SK-N-SH (cell line): ENCODE results near the gene ARFRP1. TPM values are rescaled to one million over a fixed set of nuclear protein-coding genes. Genes with fewer than 3 reads are reported as not detected.

Source experiments
- CHD2 ChIP-seq: fragments of 150-350 bp; IDR thresholded peaks from 2 replicates; pipeline ENCODE4 v1.6.1; 2018; ENCODE audit warnings: low read length; ENCODE audit not compliant: partially characterized antibody
- ELF1 ChIP-seq: IDR thresholded peaks from 2 replicates; pipeline ENCODE4 v1.4.0; 2012
- FOSL2 ChIP-seq: IDR thresholded peaks from 2 replicates; pipeline ENCODE4 v1.4.0; 2012; ENCODE audit warnings: low read depth, mild to moderate bottlenecking, moderate library complexity, borderline replicate concordance
- FOXJ3 ChIP-seq: sonication (generic); formaldehyde crosslinking; IDR thresholded peaks from 2 replicates; pipeline ENCODE4 v1.5.1; 2020; ENCODE audit warnings: mild to moderate bottlenecking, missing genetic modification reagents
- FOXM1 ChIP-seq: IDR thresholded peaks from 2 replicates; pipeline ENCODE4 v1.4.0; 2012; ENCODE audit warnings: low read depth, mild to moderate bottlenecking
- GABPA ChIP-seq: IDR thresholded peaks from 2 replicates; pipeline ENCODE4 v1.4.0; 2012; ENCODE audit warnings: low read depth, mild to moderate bottlenecking
- GATA2 ChIP-seq: sonication (generic); formaldehyde crosslinking; IDR thresholded peaks from 2 replicates; pipeline ENCODE4 v1.5.0; 2020; ENCODE audit warnings: mild to moderate bottlenecking, missing genetic modification reagents
- MXI1 ChIP-seq: IDR thresholded peaks from 2 replicates; pipeline ENCODE4 v1.6.1; 2012; ENCODE audit warnings: mild to moderate bottlenecking, low read depth, low read length, improper control_type of control experiment
- NFIC ChIP-seq: IDR thresholded peaks from 2 replicates; pipeline ENCODE4 v1.4.0; 2012; ENCODE audit warnings: borderline replicate concordance
- NRF1 ChIP-seq: IDR thresholded peaks from 2 replicates; pipeline ENCODE4 v1.6.1; 2012; ENCODE audit warnings: low read depth, mild to moderate bottlenecking, low read length
- POLR2AphosphoS5 ChIP-seq: IDR thresholded peaks from 2 replicates; pipeline ENCODE4 v1.6.1; 2012; ENCODE audit warnings: low read depth, low read length
- RAD21 ChIP-seq: IDR thresholded peaks from 2 replicates; pipeline ENCODE4 v1.6.1; 2012; ENCODE audit warnings: mild to moderate bottlenecking, low read length
- REST ChIP-seq: IDR thresholded peaks from 2 replicates; pipeline ENCODE4 v1.6.1; 2012; ENCODE audit warnings: mild to moderate bottlenecking, low read depth, low read length, moderate library complexity
- RFX5 ChIP-seq: IDR thresholded peaks from 2 replicates; pipeline ENCODE4 v1.6.1; 2012; ENCODE audit warnings: mild to moderate bottlenecking, improper control_type of control experiment, low read length
- RXRA ChIP-seq: IDR thresholded peaks from 2 replicates; pipeline ENCODE4 v1.4.0; 2012; ENCODE audit warnings: low read depth, mild to moderate bottlenecking, borderline replicate concordance
- SIN3A ChIP-seq: IDR thresholded peaks from 2 replicates; pipeline ENCODE4 v1.6.1; 2012; ENCODE audit warnings: low read depth, mild to moderate bottlenecking, low read length, moderate library complexity, borderline replicate concordance
- TEAD4 ChIP-seq: IDR thresholded peaks from 2 replicates; pipeline ENCODE4 v1.4.0; 2012; ENCODE audit warnings: mild to moderate bottlenecking, borderline replicate concordance; ENCODE audit not compliant: insufficient read depth
- USF1 ChIP-seq: IDR thresholded peaks from 2 replicates; pipeline ENCODE4 v1.4.0; 2012; ENCODE audit warnings: low read depth, borderline replicate concordance
- USF2 ChIP-seq: fragments of 150-350 bp; IDR thresholded peaks from 2 replicates; pipeline ENCODE4 v1.6.1; 2017; ENCODE audit warnings: antibody characterized with exemption, low read length, low read depth, borderline replicate concordance
- YY1 ChIP-seq: IDR thresholded peaks from 2 replicates; pipeline ENCODE4 v1.4.0; 2012; ENCODE audit warnings: low read depth, mild to moderate bottlenecking
- polyA plus RNA-seq, 3 experiments: library from polyadenylated mRNA; depleted of rRNA; stranded (reverse); fragments of >200 nt; gene quantifications; 2 replicates each; pipeline ENCODE4 v1.2.3, GENCODE V29; 2012
- TF ChIP-seq, protein P1 (sequence below): fragments of 150-350 bp; IDR thresholded peaks from 2 replicates; pipeline ENCODE4 v1.6.1; 2016; ENCODE audit warnings: mild to moderate bottlenecking, low read depth, low read length
- TF ChIP-seq, protein P2 (sequence below): fragments of 200-600 bp; sonication (generic); IDR thresholded peaks from 2 replicates; pipeline ENCODE4 v1.6.1; 2017; ENCODE audit warnings: antibody characterized with exemption, mild to moderate bottlenecking, moderate library complexity

Gene ARFRP1
- polyA plus RNA-seq, 1 of the 3 experiments (the other 2 are of a cell fraction) = 72.8 TPM

- TF ChIP-seq FOSL2 = peak; percentile 91
- TF ChIP-seq FOXJ3 = no peak
- no peak for TF ChIP-seq USF1
- no peak for TF ChIP-seq MXI1
- TF ChIP-seq, protein P1, sequence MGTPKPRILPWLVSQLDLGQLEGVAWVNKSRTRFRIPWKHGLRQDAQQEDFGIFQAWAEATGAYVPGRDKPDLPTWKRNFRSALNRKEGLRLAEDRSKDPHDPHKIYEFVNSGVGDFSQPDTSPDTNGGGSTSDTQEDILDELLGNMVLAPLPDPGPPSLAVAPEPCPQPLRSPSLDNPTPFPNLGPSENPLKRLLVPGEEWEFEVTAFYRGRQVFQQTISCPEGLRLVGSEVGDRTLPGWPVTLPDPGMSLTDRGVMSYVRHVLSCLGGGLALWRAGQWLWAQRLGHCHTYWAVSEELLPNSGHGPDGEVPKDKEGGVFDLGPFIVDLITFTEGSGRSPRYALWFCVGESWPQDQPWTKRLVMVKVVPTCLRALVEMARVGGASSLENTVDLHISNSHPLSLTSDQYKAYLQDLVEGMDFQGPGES = no peak
- no peak for TF ChIP-seq NRF1
- no peak for TF ChIP-seq RAD21
- TF ChIP-seq POLR2AphosphoS5 = peak; percentile 38; the same call in 1 of the 2 replicates
- TF ChIP-seq CHD2 = no peak
- no peak for TF ChIP-seq USF2
- TF ChIP-seq FOXM1 = no peak
- no peak for TF ChIP-seq GABPA
- peak; percentile 52; the same call in 1 of the 2 replicates for TF ChIP-seq TEAD4
- peak; percentile 29; the same call in 1 of the 2 replicates for TF ChIP-seq SIN3A
- TF ChIP-seq RFX5 = no peak
- TF ChIP-seq, protein P2, sequence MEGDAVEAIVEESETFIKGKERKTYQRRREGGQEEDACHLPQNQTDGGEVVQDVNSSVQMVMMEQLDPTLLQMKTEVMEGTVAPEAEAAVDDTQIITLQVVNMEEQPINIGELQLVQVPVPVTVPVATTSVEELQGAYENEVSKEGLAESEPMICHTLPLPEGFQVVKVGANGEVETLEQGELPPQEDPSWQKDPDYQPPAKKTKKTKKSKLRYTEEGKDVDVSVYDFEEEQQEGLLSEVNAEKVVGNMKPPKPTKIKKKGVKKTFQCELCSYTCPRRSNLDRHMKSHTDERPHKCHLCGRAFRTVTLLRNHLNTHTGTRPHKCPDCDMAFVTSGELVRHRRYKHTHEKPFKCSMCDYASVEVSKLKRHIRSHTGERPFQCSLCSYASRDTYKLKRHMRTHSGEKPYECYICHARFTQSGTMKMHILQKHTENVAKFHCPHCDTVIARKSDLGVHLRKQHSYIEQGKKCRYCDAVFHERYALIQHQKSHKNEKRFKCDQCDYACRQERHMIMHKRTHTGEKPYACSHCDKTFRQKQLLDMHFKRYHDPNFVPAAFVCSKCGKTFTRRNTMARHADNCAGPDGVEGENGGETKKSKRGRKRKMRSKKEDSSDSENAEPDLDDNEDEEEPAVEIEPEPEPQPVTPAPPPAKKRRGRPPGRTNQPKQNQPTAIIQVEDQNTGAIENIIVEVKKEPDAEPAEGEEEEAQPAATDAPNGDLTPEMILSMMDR = no peak
- TF ChIP-seq ELF1 = peak; percentile 39; the same call in 1 of the 2 replicates
- no peak for TF ChIP-seq GATA2
- peak; percentile 87 for TF ChIP-seq NFIC
- TF ChIP-seq RXRA = peak; percentile 97
- TF ChIP-seq REST = 0 out of 2 replicates have a peak, but pooled peaks have one; percentile 51
- TF ChIP-seq YY1 = no peak
These were observed 25.2 kb downstream of the ARFRP1 start (continued) for GRCh38 chr20:63682384-63683139.
